Measurements from ENCODE around the gene EEFSEC. TPM values are rescaled to one million over a fixed set of nuclear protein-coding genes. Genes with fewer than 3 reads are reported as not detected.

EEFSEC gene
- total and polyA plus RNA-seq, 2 of the 4 experiments (the other 2 are of a cell fraction), result 4.5 to 9.3 TPM

GRCh38 chr3:128420720-128421438, 267.6 kb downstream of the EEFSEC start:
- H2BK20ac ChIP-seq (ENCODE audit: low read depth, low read length), result no peak overlapping the region
- no peak overlapping the region for H2AK9ac ChIP-seq (replicated peaks; ENCODE audit: low read depth, low read length, poor library complexity)
- H3K4me3 ChIP-seq (ENCODE audit: insufficient read depth, low read depth, low read length), result no peak overlapping the region
- in situ Hi-C loops (cut with MboI; ENCODE audit: low sequenced_read_pairs), result loop anchor here (5.0 kb wide), 1 partner anchor 186 kb away; no protein-coding TSS in a partner anchor
- ATAC-seq (ENCODE audit: low read depth), result no peak
- POLR2A ChIA-PET (ENCODE audit: unreplicated experiment), result no interaction called here
- no peak overlapping the region for H4K91ac ChIP-seq (ENCODE audit: insufficient read depth, low read depth, low read length)
- H3K9me1 ChIP-seq (ENCODE audit: insufficient read depth, low read length), result no peaks in the 10 kb centered on the region; the same call in 1 of the 2 replicates
- intact Hi-C loops (cut with micrococcal nuclease), result no loop called here
- no peak overlapping the region for H2BK5ac ChIP-seq (ENCODE audit: low read depth, low read length, poor library complexity, severe bottlenecking)
- H2BK15ac ChIP-seq (ENCODE audit: low read depth, low read length), result no peak overlapping the region
- H3K36me3 ChIP-seq (ENCODE audit: control insufficient read depth, insufficient read depth, low read length), result no peaks in the 10 kb centered on the region
- no peak overlapping the region for H3K27ac ChIP-seq (ENCODE audit: insufficient read depth, low read length)
- BruUV-seq (replicated peaks), result no TSS peak
- dilution Hi-C loops (cut with HindIII; ENCODE audit: low sequenced_read_pairs, unreplicated experiment), result no loop called here
- DNase-seq, result no peak
- no peak overlapping the region for H3K4ac ChIP-seq (ENCODE audit: low read depth, low read length)
- 10% methylated on average over 2 of the region's 12 CpGs; no CpG with 5 or more reads in 1 of the 2 experiments for WGBS, 2 experiments (ENCODE audit: extremely low coverage in 2 of 2, insufficient read length in 1 of 2)
- H3K14ac ChIP-seq (replicated peaks; ENCODE audit: low read depth, low read length), result no peak overlapping the region
- no peak overlapping the region for H3K4me2 ChIP-seq (ENCODE audit: low read depth, low read length)
- no peak overlapping the region for H3K56ac ChIP-seq (ENCODE audit: extremely low read depth, insufficient read depth, low read length)
- H3K18ac ChIP-seq (ENCODE audit: low read depth, low read length), result no peak overlapping the region
- no peak for TF ChIP-seq MAFK (IDR thresholded peaks at IDR 0.05; ENCODE audit: low read depth, low read length)
- no peak for TF ChIP-seq ELK1 (IDR thresholded peaks at IDR 0.05; ENCODE audit: borderline replicate concordance, low read depth, low read length)
- no peak for TF ChIP-seq RAD21 (IDR thresholded peaks at IDR 0.05; ENCODE audit: low read length)
- TF ChIP-seq SMC3 (IDR thresholded peaks at IDR 0.05; ENCODE audit: low read depth, low read length), result no peak
- TF ChIP-seq POLR2A (IDR thresholded peaks at IDR 0.05; ENCODE audit: low read depth, low read length), result no peak
- no peak for TF ChIP-seq BHLHE40 (IDR thresholded peaks at IDR 0.05; ENCODE audit: low read depth, low read length)
- no peak for TF ChIP-seq CHD1 (IDR thresholded peaks at IDR 0.05; ENCODE audit: low read depth, low read length)
- TF ChIP-seq RCOR1 (IDR thresholded peaks at IDR 0.05; ENCODE audit: insufficient replicate concordance, low read length), result no peak
- TF ChIP-seq FOS (IDR thresholded peaks at IDR 0.05; ENCODE audit: low read depth, low read length), result no peak
- TF ChIP-seq USF2 (IDR thresholded peaks at IDR 0.05; ENCODE audit: low read depth, low read length), result no peak
- no peak for TF ChIP-seq MXI1 (IDR thresholded peaks at IDR 0.05; ENCODE audit: borderline replicate concordance, low read depth, low read length)
- no peak for TF ChIP-seq CEBPB (IDR thresholded peaks at IDR 0.05; ENCODE audit: low read depth, low read length)
- TF ChIP-seq MAZ (IDR thresholded peaks at IDR 0.05; ENCODE audit: borderline replicate concordance, low read depth, low read length), result no peak
- no peak for TF ChIP-seq NFE2L2 (IDR thresholded peaks at IDR 0.05; ENCODE audit: low read depth, low read length)
- TF ChIP-seq CTCF (conservative IDR thresholded peaks at IDR 0.05; ENCODE audit: low read depth, low read length), result no peak
- no peak for TF ChIP-seq RFX5 (IDR thresholded peaks at IDR 0.05; ENCODE audit: low read depth, low read length)
- no peak overlapping the region for H4K8ac ChIP-seq (ENCODE audit: low read depth in 2 of 2, low read length in 2 of 2)
- no peak overlapping the region for H2AK5ac ChIP-seq (ENCODE audit: low read depth, low read length)
- 0 out of 2 replicates have a peak, but pooled peaks cover 3% of the 10 kb centered on the region for H3K4me1 ChIP-seq (ENCODE audit: control insufficient read depth, insufficient read depth, low read length)
- H2AFZ ChIP-seq (replicated peaks; ENCODE audit: low read length, poor library complexity), result no peak overlapping the region
- H3K23ac ChIP-seq (ENCODE audit: low read depth, low read length), result no peak overlapping the region
- CTCF ChIA-PET, result no interaction called here
- no peak overlapping the region for H4K5ac ChIP-seq (ENCODE audit: low read depth, low read length)
- no peaks in the 10 kb centered on the region for H4K20me1 ChIP-seq (ENCODE audit: insufficient read depth, low read length)
- no peak overlapping the region for H2BK120ac ChIP-seq (ENCODE audit: low read depth, low read length)
- H3K79me1 ChIP-seq (ENCODE audit: low read depth in 1 of 2, low read length in 2 of 2), result no peaks in the 10 kb centered on the region
- peaks cover 7% of the 10 kb centered on the region for H3K9me3 ChIP-seq (ENCODE audit: control insufficient read depth, insufficient read depth, low read length)
- H3K27me3 ChIP-seq (ENCODE audit: control insufficient read depth, insufficient read depth, low read length), result no peaks in the 10 kb centered on the region
- H3K9ac ChIP-seq (ENCODE audit: low read depth, low read length), result no peak overlapping the region
